K562 (cell line): ENCODE data around the gene ERN1. TPM values are rescaled to one million over a fixed set of nuclear protein-coding genes. Genes with fewer than 3 reads are reported as not detected.

ENCODE experiments used
- ATAC-seq: fragments of 200-7000 bp; cut with Tn5 transposase; 3 replicates; pipeline ENCODE4 v1.9.1; 2020; ENCODE audit warnings: moderate library complexity
- BruUV-seq: library from RNA; stranded (reverse); fragments of 400-500 nt; replicated peaks from 2 replicates; lab custom pipeline; 2021; lab: Mats Ljungman, UMichigan
- CTCF ChIA-PET: fragments of 300-600 bp; formaldehyde crosslinking; extraction: SDS; loops from one replicate; lab custom pipeline; 2021; ENCODE audit warnings: low intra/inter-chr PET ratio; lab: Yijun Ruan, JAX
- POLR2A ChIA-PET: fragments of 300-600, 350-650 bp; sonication (Branson Sonifier 250); formaldehyde crosslinking; extraction: SDS; loops from one replicate; lab custom pipeline; 2021; ENCODE audit warnings: antibody characterized with exemption, inconsistent platforms; lab: Yijun Ruan, JAX
- DNase-seq, 4 experiments: peaks; one replicate each; pipeline versions ENCODE4 v3.0.0 to v3.0.0-alpha.2; 2011 to 2018; ENCODE audit warnings: low spot score in 3 of 4, mixed read lengths in 3 of 4; ENCODE audit errors: extremely low read depth in 1 of 4
- FAIRE-seq: peaks from 2 replicates; lab custom pipeline; 2011; peaks lifted over from hg19 to GRCh38; lab: Jason Lieb, UNC
- H2AFZ ChIP-seq: 2 replicates; pipeline ENCODE4 v1.6.0; 2011; ENCODE audit warnings: low read depth, low read length, control low read depth, inconsistent platforms
- H3K27ac ChIP-seq: fragments of 200-600 bp; 3 replicates; pipeline ENCODE4 v1.8.0; 2011; ENCODE audit warnings: low read depth, mild to moderate bottlenecking, control low read depth, inconsistent platforms, low read length, moderate library complexity, mixed read lengths; ENCODE audit errors: extremely low read depth
- H3K27me3 ChIP-seq, 2 experiments: fragments of 300-600 bp in 1 of 2; 2 replicates in 1 of 2; 3 replicates in 1 of 2; pipeline versions ENCODE4 v1.6.0 to v1.8.0; 2011; ENCODE audit warnings: inconsistent platforms in 2 of 2, low read length in 2 of 2, mild to moderate bottlenecking in 1 of 2, mixed read lengths in 1 of 2, moderate library complexity in 1 of 2; ENCODE audit not compliant: control insufficient read depth in 2 of 2, insufficient read depth in 2 of 2
- H3K36me3 ChIP-seq: fragments of 300-600 bp; 3 replicates; pipeline ENCODE4 v1.8.0; 2011; ENCODE audit warnings: mild to moderate bottlenecking, low read length, inconsistent platforms; ENCODE audit not compliant: control insufficient read depth, insufficient read depth
- H3K4me1 ChIP-seq, 2 experiments: fragments of 200-600 bp in 1 of 2; replicated peaks in 1 of 2; 2 replicates in 1 of 2; 3 replicates in 1 of 2; pipeline versions ENCODE4 v1.5.1 to v1.8.0; 2011; ENCODE audit warnings: inconsistent platforms in 2 of 2, low read length in 2 of 2, mild to moderate bottlenecking in 1 of 2, mixed read lengths in 1 of 2, moderate library complexity in 1 of 2; ENCODE audit not compliant: control insufficient read depth in 2 of 2, insufficient read depth in 2 of 2
- H3K4me2 ChIP-seq: 2 replicates; pipeline ENCODE4 v1.6.1; 2011; ENCODE audit warnings: low read length, control low read depth, inconsistent platforms, mixed read lengths; ENCODE audit not compliant: insufficient read depth
- H3K4me3 ChIP-seq: fragments of 200-600 bp; sonication (generic), shearing (Covaris generic); 2 replicates; pipeline ENCODE4 v1.5.1; 2016; ENCODE audit warnings: control low read depth, inconsistent platforms
- H3K79me2 ChIP-seq: fragments of 200-600 bp; 3 replicates; pipeline ENCODE4 v1.8.0; 2011; ENCODE audit warnings: low read length, inconsistent platforms; ENCODE audit not compliant: control insufficient read depth, insufficient read depth
- H3K9ac ChIP-seq, 2 experiments: 2 replicates each; pipeline versions ENCODE4 v1.6.0 to v1.6.1; 2011; ENCODE audit warnings: low read depth in 2 of 2, low read length in 2 of 2, control low read depth in 1 of 2, inconsistent platforms in 1 of 2, mild to moderate bottlenecking in 1 of 2, mixed read lengths in 1 of 2; ENCODE audit not compliant: insufficient read depth in 1 of 2
- H3K9me1 ChIP-seq: one replicate; pipeline ENCODE4 v1.6.0; 2011; ENCODE audit warnings: inconsistent platforms, mild to moderate bottlenecking, low read length, moderate library complexity; ENCODE audit not compliant: control insufficient read depth, insufficient read depth
- H3K9me3 ChIP-seq: replicated peaks from 2 replicates; pipeline ENCODE4 v1.5.1; 2011; ENCODE audit warnings: low read depth, low read length, inconsistent platforms; ENCODE audit not compliant: control insufficient read depth, insufficient read depth
- H4K20me1 ChIP-seq: replicated peaks from 2 replicates; pipeline ENCODE4 v1.6.1; 2011; ENCODE audit warnings: low read length, inconsistent platforms, mixed read lengths; ENCODE audit not compliant: control insufficient read depth, insufficient read depth
- NCOA4 ChIP-seq: fragments of 450-650 bp; IDR thresholded peaks from 2 replicates; pipeline ENCODE4 v1.6.1; 2018; ENCODE audit warnings: mild to moderate bottlenecking; ENCODE audit not compliant: partially characterized antibody
- TBP ChIP-seq: optimal IDR thresholded peaks from 2 replicates; pipeline ENCODE3; 2011; ENCODE audit warnings: low read depth, low read length, improper control_type of control experiment
- WGBS: fragments of 100-300 bp; shearing (Covaris generic); methylation state at CpG from one replicate; pipeline ENCODE4 v1.1.6; 2016; ENCODE audit warnings: low coverage, mixed read lengths; ENCODE audit not compliant: insufficient coverage; ENCODE audit errors: missing lambda C conversion rate; 5-methylcytosine and 5-hydroxymethylcytosine counted together
- in situ Hi-C: fragments of 300-500 bp; cut with MboI; formaldehyde crosslinking; loops from 4 replicates; pipeline ENCODE4 v1.15.0; 2018; ENCODE audit warnings: inconsistent platforms, mixed read lengths
- intact Hi-C: fragments of 100-400 bp; cut with micrococcal nuclease; formaldehyde crosslinking; loops from 2 replicates; pipeline ENCODE4 v1.14.2; 2022
- polyA plus RNA-seq, 8 experiments: library from polyadenylated mRNA; depleted of rRNA in 4 of 8; stranded (reverse) in 5 of 8; unstranded in 3 of 8; fragments of >200 nt; fragmentation: Nextera tagmentation in 2 of 8; fragmentation: Illumina TruSeq in 1 of 8; extraction: Ambion mirVana in 2 of 8; extraction: Trizol in 1 of 8; gene quantifications; 2 replicates each; pipeline versions ENCODE4 v1.2.1 to v1.2.3, GENCODE V29; 2011 to 2014; ENCODE audit warnings: inconsistent platforms in 1 of 8, missing spikeins in 1 of 8
- total RNA-seq, 7 experiments: library from RNA; depleted of rRNA in 6 of 7; stranded (reverse); fragments of >200 nt in 6 of 7; fragmentation: Illumina TruSeq in 2 of 7; extraction: Trizol in 2 of 7; gene quantifications; 2 replicates each; pipeline versions ENCODE4 v1.2.1 to v1.2.3, GENCODE V29; 2011 to 2021; ENCODE audit warnings: low replicate concordance in 1 of 7
- TF ChIP-seq, protein P1 (sequence below): sonication (generic); formaldehyde crosslinking; IDR thresholded peaks from 2 replicates; pipeline ENCODE4 v1.8.0; 2022; ENCODE audit warnings: missing genetic modification reagents, mild to moderate bottlenecking, moderate library complexity, borderline replicate concordance
- TF ChIP-seq, protein P2 (sequence below): sonication (generic); formaldehyde crosslinking; IDR thresholded peaks from 2 replicates; pipeline ENCODE4 v1.9.0; 2022; ENCODE audit warnings: mild to moderate bottlenecking, missing genetic modification reagents
- TF ChIP-seq, protein P3 (sequence below): fragments of 450-650 bp; IDR thresholded peaks from 2 replicates; pipeline ENCODE4 v1.6.1; 2016
- TF ChIP-seq, protein P4 (sequence below), 3 experiments: fragments of 200-800 bp in 1 of 3; fragments of 250-450 bp in 1 of 3; fragments of 450-650 bp in 1 of 3; sonication (Bioruptor Pico) in 1 of 3; sonication (Bioruptor generic) in 1 of 3; formaldehyde crosslinking in 1 of 3; IDR thresholded peaks; 2 replicates each; pipeline versions ENCODE4 v1.6.1 to v1.8.0; 2016 to 2022; ENCODE audit warnings: mild to moderate bottlenecking in 2 of 3, missing genetic modification characterization in 2 of 3, missing compliant biosample characterization in 1 of 3, moderate library complexity in 1 of 3

The ERN1 gene
- total and polyA plus RNA-seq, 9 of the 15 experiments (the other 6 are each of a cell fraction or from before 2014, with no cell fraction given), result 2.1 to 22.5 (median 7.3) TPM

DNA sequence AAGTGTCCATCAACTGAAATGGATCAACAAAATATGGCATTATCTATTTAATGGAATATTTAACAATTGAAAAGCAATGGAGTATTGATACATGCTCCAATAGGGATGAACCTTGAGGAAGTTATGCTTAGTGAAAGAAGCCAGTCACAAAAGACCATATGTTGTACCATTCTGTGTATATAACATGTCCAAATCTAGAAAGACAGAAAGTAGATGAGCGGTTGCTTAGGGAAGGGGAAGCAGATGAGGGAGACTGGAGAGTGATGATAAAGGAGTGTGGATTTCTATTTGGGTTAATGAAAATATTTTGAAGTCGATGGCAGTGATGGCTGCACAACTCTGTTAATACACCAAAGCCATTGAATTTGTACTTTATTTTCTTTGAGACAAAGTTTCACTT is 8.5 kb upstream of the ERN1 start:
- no peak for FAIRE-seq
- ATAC-seq, result no peak

More for the DNA sequence above, 8.5 kb upstream of the ERN1 start:
- Histone ChIP-seq H3K4me1 (peaks cover 3 to 4% of the 10 kb centered on the region in 2 experiments; a peak in 2 of 5 replicates), H3K27me3 (no peaks in the 10 kb centered on the region), H3K9ac (no peak overlapping the region), H3K79me2 (no peaks in the 10 kb centered on the region), H3K4me3 (no peak overlapping the region), H3K4me2 (no peak overlapping the region), H3K9me3 (no peaks in the 10 kb centered on the region), H3K9me1 (no peaks in the 10 kb centered on the region), H4K20me1 (no peaks in the 10 kb centered on the region), H3K27ac (no peak overlapping the region), H3K36me3 (no peaks in the 10 kb centered on the region), H2AFZ (no peak overlapping the region)
- CTCF ChIA-PET, result no interaction called here
- WGBS, result 20% methylated on average over 2 of the region's 2 CpGs
- no TSS peak for BruUV-seq
- TF ChIP-seq, protein P1, sequence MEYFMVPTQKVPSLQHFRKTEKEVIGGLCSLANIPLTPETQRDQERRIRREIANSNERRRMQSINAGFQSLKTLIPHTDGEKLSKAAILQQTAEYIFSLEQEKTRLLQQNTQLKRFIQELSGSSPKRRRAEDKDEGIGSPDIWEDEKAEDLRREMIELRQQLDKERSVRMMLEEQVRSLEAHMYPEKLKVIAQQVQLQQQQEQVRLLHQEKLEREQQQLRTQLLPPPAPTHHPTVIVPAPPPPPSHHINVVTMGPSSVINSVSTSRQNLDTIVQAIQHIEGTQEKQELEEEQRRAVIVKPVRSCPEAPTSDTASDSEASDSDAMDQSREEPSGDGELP (CRISPR knock-in tag), result no peak
- TF ChIP-seq TBP, result no peak
- TF ChIP-seq NCOA4, result no peak
- TF ChIP-seq, protein P2, sequence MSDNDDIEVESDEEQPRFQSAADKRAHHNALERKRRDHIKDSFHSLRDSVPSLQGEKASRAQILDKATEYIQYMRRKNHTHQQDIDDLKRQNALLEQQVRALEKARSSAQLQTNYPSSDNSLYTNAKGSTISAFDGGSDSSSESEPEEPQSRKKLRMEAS (CRISPR knock-in tag), result no peak
- TF ChIP-seq, protein P3, sequence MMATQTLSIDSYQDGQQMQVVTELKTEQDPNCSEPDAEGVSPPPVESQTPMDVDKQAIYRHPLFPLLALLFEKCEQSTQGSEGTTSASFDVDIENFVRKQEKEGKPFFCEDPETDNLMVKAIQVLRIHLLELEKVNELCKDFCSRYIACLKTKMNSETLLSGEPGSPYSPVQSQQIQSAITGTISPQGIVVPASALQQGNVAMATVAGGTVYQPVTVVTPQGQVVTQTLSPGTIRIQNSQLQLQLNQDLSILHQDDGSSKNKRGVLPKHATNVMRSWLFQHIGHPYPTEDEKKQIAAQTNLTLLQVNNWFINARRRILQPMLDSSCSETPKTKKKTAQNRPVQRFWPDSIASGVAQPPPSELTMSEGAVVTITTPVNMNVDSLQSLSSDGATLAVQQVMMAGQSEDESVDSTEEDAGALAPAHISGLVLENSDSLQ, result 0 out of 2 replicates have a peak, but pooled peaks have one; percentile 12
- TF ChIP-seq, protein P4, sequence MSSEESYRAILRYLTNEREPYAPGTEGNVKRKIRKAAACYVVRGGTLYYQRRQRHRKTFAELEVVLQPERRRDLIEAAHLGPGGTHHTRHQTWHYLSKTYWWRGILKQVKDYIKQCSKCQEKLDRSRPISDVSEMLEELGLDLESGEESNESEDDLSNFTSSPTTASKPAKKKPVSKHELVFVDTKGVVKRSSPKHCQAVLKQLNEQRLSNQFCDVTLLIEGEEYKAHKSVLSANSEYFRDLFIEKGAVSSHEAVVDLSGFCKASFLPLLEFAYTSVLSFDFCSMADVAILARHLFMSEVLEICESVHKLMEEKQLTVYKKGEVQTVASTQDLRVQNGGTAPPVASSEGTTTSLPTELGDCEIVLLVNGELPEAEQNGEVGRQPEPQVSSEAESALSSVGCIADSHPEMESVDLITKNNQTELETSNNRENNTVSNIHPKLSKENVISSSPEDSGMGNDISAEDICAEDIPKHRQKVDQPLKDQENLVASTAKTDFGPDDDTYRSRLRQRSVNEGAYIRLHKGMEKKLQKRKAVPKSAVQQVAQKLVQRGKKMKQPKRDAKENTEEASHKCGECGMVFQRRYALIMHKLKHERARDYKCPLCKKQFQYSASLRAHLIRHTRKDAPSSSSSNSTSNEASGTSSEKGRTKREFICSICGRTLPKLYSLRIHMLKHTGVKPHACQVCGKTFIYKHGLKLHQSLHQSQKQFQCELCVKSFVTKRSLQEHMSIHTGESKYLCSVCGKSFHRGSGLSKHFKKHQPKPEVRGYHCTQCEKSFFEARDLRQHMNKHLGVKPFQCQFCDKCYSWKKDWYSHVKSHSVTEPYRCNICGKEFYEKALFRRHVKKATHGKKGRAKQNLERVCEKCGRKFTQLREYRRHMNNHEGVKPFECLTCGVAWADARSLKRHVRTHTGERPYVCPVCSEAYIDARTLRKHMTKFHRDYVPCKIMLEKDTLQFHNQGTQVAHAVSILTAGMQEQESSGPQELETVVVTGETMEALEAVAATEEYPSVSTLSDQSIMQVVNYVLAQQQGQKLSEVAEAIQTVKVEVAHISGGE (CRISPR knock-in tag; IDR thresholded peaks at IDR 0.05), result no peak
- POLR2A ChIA-PET, result no interaction called here
- in situ Hi-C loops (loop anchor here (10.0 kb wide), 1 partner anchor 104 kb away; no protein-coding TSS in a partner anchor), intact Hi-C loops (no loop called here)
- DNase-seq, result no peak
